Ovary (tissue), 9 donors: Measurements from ENCODE around the gene AP2A2. TPM values are rescaled to one million over a fixed set of nuclear protein-coding genes. Genes with fewer than 3 reads are reported as not detected.

ENCODE experiments used
- DNase-seq, 5 donors: peaks; one replicate each; pipeline ENCODE4 v3.0.0-alpha.2; 2019 to 2020
- H3K27ac ChIP-seq, 2 donors: fragments of 200-600 bp; one replicate each; pipeline versions ENCODE4 v1.5.1 to v1.8.0; 2019 to 2022
- H3K27me3 ChIP-seq: fragments of 200-600 bp; one replicate; pipeline ENCODE4 v1.8.0; 2022
- H3K36me3 ChIP-seq: fragments of 200-600 bp; sonication (generic); one replicate; pipeline ENCODE4 v1.5.1; 2019
- H3K4me1 ChIP-seq: one replicate; pipeline ENCODE4 v1.8.1; 2013; ENCODE audit warnings: mild to moderate bottlenecking, moderate library complexity; ENCODE audit not compliant: insufficient read depth
- H3K4me3 ChIP-seq: fragments of 200-600 bp; sonication (generic); one replicate; pipeline ENCODE4 v1.5.1; 2017
- H3K9me3 ChIP-seq, 2 donors: fragments of 200-600 bp in 1 of 2; sonication (generic) in 1 of 2; one replicate each; pipeline versions ENCODE4 v1.5.1 to v1.8.1; 2013 to 2019; ENCODE audit warnings: mild to moderate bottlenecking in 1 of 2, moderate library complexity in 1 of 2
- EP300 ChIP-seq: sonication (generic); formaldehyde crosslinking; IDR thresholded peaks from one replicate; pipeline ENCODE4 v1.6.1; 2017; ENCODE audit warnings: antibody characterized with exemption
- POLR2A ChIP-seq: fragments of 450-650 bp; IDR thresholded peaks from one replicate; pipeline ENCODE4 v1.6.1; 2017; ENCODE audit warnings: antibody characterized with exemption, mild to moderate bottlenecking, moderate library complexity
- WGBS, 3 donors: extraction: QIAGEN DNeasy Blood & Tissue Kit in 1 of 3; methylation state at CpG; one replicate each; pipeline versions ENCODE4 v1.1.5 to v1.1.7; 2013 to 2017; 5-methylcytosine and 5-hydroxymethylcytosine counted together
- intact Hi-C, 4 donors: fragments of 100-400 bp; cut with DNase I; formaldehyde crosslinking; loops; one replicate each; pipeline versions ENCODE4 v1.11.0 to v1.15.1; 2022 to 2023
- polyA plus RNA-seq, 2 donors: library from polyadenylated mRNA; stranded (reverse); fragments of 200-250 nt in 1 of 2; fragments of 350-450 nt in 1 of 2; fragmentation: Illumina TruSeq in 1 of 2; extraction: RNeasy Lipid Tissue Mini Kit (QIAGEN cat#74804) in 1 of 2; gene quantifications; one replicate each; pipeline ENCODE4 v1.2.3, GENCODE V29; 2013 to 2014
- total RNA-seq, 7 donors: library from RNA; depleted of rRNA in 2 of 7; stranded (reverse); fragments of >200 nt in 2 of 7; fragmentation: NEBNext Ultra II Directional in 3 of 7; extraction: Animal tissue kit (Norgen Biotek cat#: 25700) in 3 of 7; gene quantifications; one replicate each; pipeline versions ENCODE4 v1.1.0 to v1.2.4, GENCODE V29; 2016 to 2023
- TF ChIP-seq, protein P1 (sequence below), 3 donors: fragments of 450-650 bp in 2 of 3; fragments of 200-600 bp in 1 of 3; IDR thresholded peaks; one replicate each; pipeline versions ENCODE4 v1.5.1 to v1.8.0; 2016 to 2022; ENCODE audit warnings: antibody characterized with exemption in 3 of 3, mild to moderate bottlenecking in 1 of 3
- donor health status: DM: no; HTN: no; CAD: no; lungs with moderate emphysema.
- donor health status: DM: no; HTN: no; CAD: no.
- donor health status: Bipolar disorder and iron deficiency.
- donor health status: DM: yes; HTN: yes; CAD: no.
- donor health status: DM: no; HTN: no; CAD: no.
- donor health status: DM: yes; HTN: yes; CAD: no.

Gene AP2A2
- total and polyA plus RNA-seq, 9 donors: 27.7 to 151 (median 54.0) TPM

GRCh38 chr11:932435-932834 lies 6.8 kb downstream of the AP2A2 start:
- WGBS, 3 donors: 46 to 57% (median 50%) methylated on average over 4 of the region's 4 CpGs
- intact Hi-C loops: no loop called here
- no peak for DNase-seq
- Histone ChIP-seq H3K4me3 (no peak overlapping the region), H3K4me1 (peaks cover 5% of the 10 kb centered on the region), H3K9me3 (no peaks in the 10 kb centered on the region), H3K36me3 (no peaks in the 10 kb centered on the region), H3K27ac (no peak overlapping the region), H3K27me3 (no peaks in the 10 kb centered on the region)
- no peak for TF ChIP-seq POLR2A
- no peak for TF ChIP-seq EP300
- TF ChIP-seq, protein P1, sequence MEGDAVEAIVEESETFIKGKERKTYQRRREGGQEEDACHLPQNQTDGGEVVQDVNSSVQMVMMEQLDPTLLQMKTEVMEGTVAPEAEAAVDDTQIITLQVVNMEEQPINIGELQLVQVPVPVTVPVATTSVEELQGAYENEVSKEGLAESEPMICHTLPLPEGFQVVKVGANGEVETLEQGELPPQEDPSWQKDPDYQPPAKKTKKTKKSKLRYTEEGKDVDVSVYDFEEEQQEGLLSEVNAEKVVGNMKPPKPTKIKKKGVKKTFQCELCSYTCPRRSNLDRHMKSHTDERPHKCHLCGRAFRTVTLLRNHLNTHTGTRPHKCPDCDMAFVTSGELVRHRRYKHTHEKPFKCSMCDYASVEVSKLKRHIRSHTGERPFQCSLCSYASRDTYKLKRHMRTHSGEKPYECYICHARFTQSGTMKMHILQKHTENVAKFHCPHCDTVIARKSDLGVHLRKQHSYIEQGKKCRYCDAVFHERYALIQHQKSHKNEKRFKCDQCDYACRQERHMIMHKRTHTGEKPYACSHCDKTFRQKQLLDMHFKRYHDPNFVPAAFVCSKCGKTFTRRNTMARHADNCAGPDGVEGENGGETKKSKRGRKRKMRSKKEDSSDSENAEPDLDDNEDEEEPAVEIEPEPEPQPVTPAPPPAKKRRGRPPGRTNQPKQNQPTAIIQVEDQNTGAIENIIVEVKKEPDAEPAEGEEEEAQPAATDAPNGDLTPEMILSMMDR (IDR thresholded peaks at IDR 0.05): no peak

- intact Hi-C loops: no loop called here
- H3K36me3 ChIP-seq: no peaks in the 10 kb centered on the region
- 45 to 47% (median 47%) methylated on average over 14 of the region's 14 CpGs for WGBS, 3 donors
- no peak for DNase-seq
- no peak overlapping the region for H3K4me3 ChIP-seq
- TF ChIP-seq POLR2A (no peak), EP300 (no peak)
- peaks cover 7% of the 10 kb centered on the region for H3K4me1 ChIP-seq
- H3K9me3 ChIP-seq: no peaks in the 10 kb centered on the region
- no peaks in the 10 kb centered on the region for H3K27me3 ChIP-seq
- no peak overlapping the region for H3K27ac ChIP-seq
These were observed 7.6 kb downstream of the AP2A2 start for GRCh38 chr11:933142-933851.

DNA sequence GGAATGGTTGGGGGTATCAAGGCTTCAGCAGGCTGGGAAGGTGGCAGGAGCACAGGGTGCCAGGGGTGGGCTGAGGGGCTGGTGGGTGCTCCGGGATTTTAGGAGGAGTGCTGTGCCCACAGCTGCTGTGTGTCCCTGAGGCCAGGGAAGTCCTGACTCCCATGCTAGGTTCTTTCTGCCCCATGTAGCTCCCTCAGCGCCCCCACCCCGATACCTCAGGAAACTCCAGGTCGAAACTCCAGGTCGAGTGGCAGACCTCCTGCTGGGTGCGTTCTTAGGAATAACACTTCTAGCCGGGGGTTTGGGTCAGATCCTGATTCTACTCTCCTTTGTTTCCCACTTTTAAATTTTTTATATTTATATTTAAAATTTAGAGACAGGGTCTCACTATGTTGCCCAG lies 8.3 kb downstream of the AP2A2 start:
- WGBS, 3 donors: 82 to 90% (median 84%) methylated on average over 7 of the region's 7 CpGs
- Histone ChIP-seq H3K27ac (no peak overlapping the region), H3K4me1 (peaks cover 7% of the 10 kb centered on the region), H3K4me3 (no peak overlapping the region), H3K36me3 (no peaks in the 10 kb centered on the region), H3K9me3 (no peaks in the 10 kb centered on the region), H3K27me3 (no peaks in the 10 kb centered on the region)
- TF ChIP-seq EP300: no peak
- TF ChIP-seq, protein P1 (IDR thresholded peaks at IDR 0.05): no peak
- TF ChIP-seq POLR2A: no peak
- no peak for DNase-seq
- intact Hi-C loops: no loop called here

GRCh38 chr11:934527-934926 lies 8.9 kb downstream of the AP2A2 start:
- no peak overlapping the region for H3K4me3 ChIP-seq
- TF ChIP-seq EP300: no peak
- TF ChIP-seq, protein P1 (IDR thresholded peaks at IDR 0.05): no peak
- no peak for TF ChIP-seq POLR2A
- peaks cover 7% of the 10 kb centered on the region for H3K4me1 ChIP-seq
- intact Hi-C loops: no loop called here
- no peak for DNase-seq
- H3K27me3 ChIP-seq: no peaks in the 10 kb centered on the region
- no peaks in the 10 kb centered on the region for H3K36me3 ChIP-seq
- no peaks in the 10 kb centered on the region for H3K9me3 ChIP-seq
- WGBS, 3 donors: 67 to 75% (median 72%) methylated on average over 6 of the region's 6 CpGs
- H3K27ac ChIP-seq: no peak overlapping the region

- intact Hi-C loops: no loop called here
- Histone ChIP-seq H3K9me3 (no peaks in the 10 kb centered on the region), H3K27me3 (no peaks in the 10 kb centered on the region), H3K4me3 (no peak overlapping the region), H3K4me1 (peaks cover 8% of the 10 kb centered on the region), H3K36me3 (no peaks in the 10 kb centered on the region), H3K27ac (no peak overlapping the region)
- TF ChIP-seq POLR2A (no peak), EP300 (no peak)
- WGBS, 3 donors: 92 to 100% (median 98%) methylated on average over 3 of the region's 3 CpGs
- DNase-seq: no peak
These were observed 10.5 kb downstream of the AP2A2 start for GRCh38 chr11:936199-936598.
